ENCODE results near the gene MYLIP. TPM values are rescaled to one million over a fixed set of nuclear protein-coding genes. Genes with fewer than 3 reads are reported as not detected.

Gene MYLIP
- total and polyA plus RNA-seq, 2 of the 13 experiments (the other 11 are each of a cell fraction or from before 2014, with no cell fraction given): 3.4 to 10.8 TPM

- TF ChIP-seq ZNF574 (CRISPR knock-in tag; IDR thresholded peaks at IDR 0.05): peak; percentile 82
- TF ChIP-seq, protein P1, sequence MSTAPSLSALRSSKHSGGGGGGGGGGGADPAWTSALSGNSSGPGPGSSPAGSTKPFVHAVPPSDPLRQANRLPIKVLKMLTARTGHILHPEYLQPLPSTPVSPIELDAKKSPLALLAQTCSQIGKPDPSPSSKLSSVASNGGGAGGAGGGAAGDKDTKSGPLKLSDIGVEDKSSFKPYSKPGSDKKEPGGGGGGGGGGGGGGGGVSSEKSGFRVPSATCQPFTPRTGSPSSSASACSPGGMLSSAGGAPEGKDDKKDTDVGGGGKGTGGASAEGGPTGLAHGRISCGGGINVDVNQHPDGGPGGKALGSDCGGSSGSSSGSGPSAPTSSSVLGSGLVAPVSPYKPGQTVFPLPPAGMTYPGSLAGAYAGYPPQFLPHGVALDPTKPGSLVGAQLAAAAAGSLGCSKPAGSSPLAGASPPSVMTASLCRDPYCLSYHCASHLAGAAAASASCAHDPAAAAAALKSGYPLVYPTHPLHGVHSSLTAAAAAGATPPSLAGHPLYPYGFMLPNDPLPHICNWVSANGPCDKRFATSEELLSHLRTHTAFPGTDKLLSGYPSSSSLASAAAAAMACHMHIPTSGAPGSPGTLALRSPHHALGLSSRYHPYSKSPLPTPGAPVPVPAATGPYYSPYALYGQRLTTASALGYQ (CRISPR knock-in tag; IDR thresholded peaks at IDR 0.05): peak; percentile 61; the same call in 1 of the 2 replicates
- TF ChIP-seq MED1 (CRISPR knock-in tag; IDR thresholded peaks at IDR 0.05): peak; percentile 47
- 0 out of 2 replicates have a peak, but pooled peaks have one; percentile 43 for TF ChIP-seq DNMT3B (CRISPR knock-in tag; conservative IDR thresholded peaks at IDR 0.05)
- no peak for TF ChIP-seq KLF13 (CRISPR knock-in tag; IDR thresholded peaks at IDR 0.05)
- no peak for TF ChIP-seq PCBP2 (optimal IDR thresholded peaks at IDR 0.05; ENCODE audit: low read depth, low read length, poor library complexity, severe bottlenecking)
- TF ChIP-seq, protein P2, sequence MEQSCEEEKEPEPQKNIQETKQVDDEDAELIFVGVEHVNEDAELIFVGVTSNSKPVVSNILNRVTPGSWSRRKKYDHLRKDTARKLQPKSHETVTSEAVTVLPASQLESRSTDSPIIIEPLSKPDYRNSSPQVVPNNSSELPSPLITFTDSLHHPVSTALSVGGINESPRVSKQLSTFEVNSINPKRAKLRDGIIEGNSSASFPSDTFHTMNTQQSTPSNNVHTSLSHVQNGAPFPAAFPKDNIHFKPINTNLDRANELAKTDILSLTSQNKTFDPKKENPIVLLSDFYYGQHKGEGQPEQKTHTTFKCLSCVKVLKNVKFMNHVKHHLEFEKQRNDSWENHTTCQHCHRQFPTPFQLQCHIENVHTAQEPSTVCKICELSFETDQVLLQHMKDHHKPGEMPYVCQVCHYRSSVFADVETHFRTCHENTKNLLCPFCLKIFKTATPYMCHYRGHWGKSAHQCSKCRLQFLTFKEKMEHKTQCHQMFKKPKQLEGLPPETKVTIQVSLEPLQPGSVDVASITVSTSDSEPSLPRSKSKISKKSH (CRISPR knock-in tag; IDR thresholded peaks at IDR 0.05; ENCODE audit: borderline replicate concordance): no peak
- no peak for TF ChIP-seq TBP (CRISPR knock-in tag; IDR thresholded peaks at IDR 0.05)
- TF ChIP-seq, protein P3, sequence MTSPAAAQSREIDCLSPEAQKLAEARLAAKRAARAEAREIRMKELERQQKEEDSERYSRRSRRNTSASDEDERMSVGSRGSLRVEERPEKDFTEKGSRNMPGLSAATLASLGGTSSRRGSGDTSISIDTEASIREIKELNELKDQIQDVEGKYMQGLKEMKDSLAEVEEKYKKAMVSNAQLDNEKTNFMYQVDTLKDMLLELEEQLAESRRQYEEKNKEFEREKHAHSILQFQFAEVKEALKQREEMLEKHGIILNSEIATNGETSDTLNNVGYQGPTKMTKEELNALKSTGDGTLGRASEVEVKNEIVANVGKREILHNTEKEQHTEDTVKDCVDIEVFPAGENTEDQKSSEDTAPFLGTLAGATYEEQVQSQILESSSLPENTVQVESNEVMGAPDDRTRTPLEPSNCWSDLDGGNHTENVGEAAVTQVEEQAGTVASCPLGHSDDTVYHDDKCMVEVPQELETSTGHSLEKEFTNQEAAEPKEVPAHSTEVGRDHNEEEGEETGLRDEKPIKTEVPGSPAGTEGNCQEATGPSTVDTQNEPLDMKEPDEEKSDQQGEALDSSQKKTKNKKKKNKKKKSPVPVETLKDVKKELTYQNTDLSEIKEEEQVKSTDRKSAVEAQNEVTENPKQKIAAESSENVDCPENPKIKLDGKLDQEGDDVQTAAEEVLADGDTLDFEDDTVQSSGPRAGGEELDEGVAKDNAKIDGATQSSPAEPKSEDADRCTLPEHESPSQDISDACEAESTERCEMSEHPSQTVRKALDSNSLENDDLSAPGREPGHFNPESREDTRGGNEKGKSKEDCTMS (CRISPR knock-in tag; conservative IDR thresholded peaks at IDR 0.05): no peak
- TF ChIP-seq REL (CRISPR knock-in tag; conservative IDR thresholded peaks at IDR 0.05): no peak; the same call in 1 of the 2 replicates
- peak in 1 of 2 experiments; percentile 84; a peak in 2 of 4 replicates for TF ChIP-seq REST (IDR thresholded peaks at IDR 0.05; ENCODE audit: borderline replicate concordance in 1 of 2, low read depth in 1 of 2, low read length in 2 of 2)
- TF ChIP-seq ETS1 (CRISPR knock-in tag; IDR thresholded peaks at IDR 0.05): peak; percentile 84; the same call in 1 of the 2 replicates
These were observed at the start of gene MYLIP (continued) for GRCh38 chr6:16128759-16129622.
